Measurements from ENCODE around the gene KIAA1328.

DNA sequence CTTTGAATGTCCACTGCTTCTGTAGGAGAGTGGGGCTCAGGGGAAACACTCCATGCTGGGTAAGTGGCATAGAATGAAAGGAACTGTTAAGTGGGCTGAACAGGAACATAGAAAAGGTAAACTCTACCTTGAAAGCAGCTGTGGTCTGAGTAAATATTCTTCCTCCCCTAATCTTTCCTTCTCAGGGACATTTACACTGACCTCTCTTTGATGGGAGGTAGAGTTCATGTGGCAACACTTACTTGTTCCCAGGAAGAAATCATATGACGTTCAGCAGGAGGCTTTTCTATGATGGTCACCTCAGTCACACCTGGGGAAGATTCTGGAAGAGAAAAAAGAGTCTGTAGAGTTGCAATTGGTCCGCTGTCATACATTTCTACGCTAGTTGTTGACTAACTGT lies 10.3 kb upstream of the KIAA1328 start:
- TF ChIP-seq REST (IDR thresholded peaks at IDR 0.05; ENCODE audit: low read depth) = no peak
- TF ChIP-seq TAF1 (IDR thresholded peaks at IDR 0.05; ENCODE audit: low read depth) = no peak
